HEK293 (cell line): Measurements from ENCODE around the gene DHX8.

Source experiments
- CTCF ChIA-PET: fragments of 350-600 bp; formaldehyde crosslinking; extraction: SDS; loops from one replicate; lab custom pipeline; 2021; ENCODE audit warnings: antibody characterized with exemption; lab: Yijun Ruan, JAX
- POLR2A ChIA-PET: fragments of 300-600 bp; formaldehyde crosslinking; extraction: SDS; loops from one replicate; lab custom pipeline; 2020; ENCODE audit warnings: antibody characterized with exemption, inconsistent platforms; lab: Yijun Ruan, JAX
- H3K27ac ChIP-seq: fragments of 200-500 bp; sonication (Bioruptor generic); 2 replicates; pipeline ENCODE4 v1.5.1; 2014; ENCODE audit warnings: low read depth, low read length, control low read depth, inconsistent platforms; ENCODE audit errors: extremely low read depth
- H3K36me3 ChIP-seq, 2 experiments: fragments of 200-500 bp in 1 of 2; sonication (Bioruptor generic) in 1 of 2; 1 replicate in 1 of 2; 2 replicates in 1 of 2; pipeline ENCODE4 v1.5.1; 2014 to 2017; ENCODE audit warnings: inconsistent platforms in 2 of 2, low read length in 2 of 2; ENCODE audit not compliant: control insufficient read depth in 2 of 2, insufficient read depth in 1 of 2
- H3K4me1 ChIP-seq: fragments of 200-500 bp; sonication (Bioruptor generic); 2 replicates; pipeline ENCODE4 v1.5.1; 2014; ENCODE audit warnings: mild to moderate bottlenecking, low read length, inconsistent platforms; ENCODE audit not compliant: control insufficient read depth, insufficient read depth
- H3K4me3 ChIP-seq: 2 replicates; pipeline ENCODE4 v1.5.1; 2011; ENCODE audit warnings: low read depth, mild to moderate bottlenecking, control low read depth, low read length, moderate library complexity
- H3K9me3 ChIP-seq: fragments of 200-500 bp; sonication (Bioruptor generic); 2 replicates; pipeline ENCODE4 v1.5.1; 2014; ENCODE audit warnings: low read depth, low read length, inconsistent platforms; ENCODE audit not compliant: control insufficient read depth, insufficient read depth
- BCL11B ChIP-seq: fragments of 450-650 bp; formaldehyde crosslinking; IDR thresholded peaks from 2 replicates; pipeline ENCODE4 v1.5.1; 2016; ENCODE audit warnings: low read depth, missing biosample characterization, missing genetic modification characterization
- HIC1 ChIP-seq: fragments of 450-650 bp; formaldehyde crosslinking; IDR thresholded peaks from 2 replicates; pipeline ENCODE4 v1.5.1; 2016; ENCODE audit warnings: missing biosample characterization, missing genetic modification characterization
- HOXD13 ChIP-seq: sonication (generic); formaldehyde crosslinking; IDR thresholded peaks from 2 replicates; pipeline ENCODE4 v1.8.0; 2022; ENCODE audit warnings: missing genetic modification reagents, borderline replicate concordance
- OVOL3 ChIP-seq: fragments of 450-650 bp; formaldehyde crosslinking; IDR thresholded peaks from 2 replicates; pipeline ENCODE4 v1.5.1; 2016; ENCODE audit warnings: missing biosample characterization, missing genetic modification characterization
- PRDM10 ChIP-seq: fragments of 450-650 bp; formaldehyde crosslinking; IDR thresholded peaks from 2 replicates; pipeline ENCODE4 v1.5.1; 2016; ENCODE audit warnings: missing biosample characterization, missing genetic modification characterization
- SCRT2 ChIP-seq: fragments of 450-650 bp; formaldehyde crosslinking; IDR thresholded peaks from 2 replicates; pipeline ENCODE4 v1.5.1; 2016; ENCODE audit warnings: missing biosample characterization, missing genetic modification characterization
- ZBTB17 ChIP-seq: fragments of 450-650 bp; formaldehyde crosslinking; IDR thresholded peaks from 2 replicates; pipeline ENCODE4 v1.5.1; 2016; ENCODE audit warnings: missing biosample characterization, missing genetic modification characterization
- ZBTB26 ChIP-seq: fragments of 450-650 bp; formaldehyde crosslinking; optimal IDR thresholded peaks from 2 replicates; pipeline ENCODE3; 2016; ENCODE audit warnings: missing biosample characterization, mild to moderate bottlenecking, missing genetic modification characterization
- ZBTB48 ChIP-seq: fragments of 450-650 bp; formaldehyde crosslinking; IDR thresholded peaks from 2 replicates; pipeline ENCODE4 v1.5.1; 2016; ENCODE audit warnings: missing biosample characterization, missing genetic modification characterization
- ZBTB8A ChIP-seq: fragments of 450-650 bp; formaldehyde crosslinking; IDR thresholded peaks from 2 replicates; pipeline ENCODE4 v1.5.1; 2016; ENCODE audit warnings: missing biosample characterization, missing genetic modification characterization
- ZFP37 ChIP-seq: fragments of 450-650 bp; formaldehyde crosslinking; IDR thresholded peaks from 2 replicates; pipeline ENCODE4 v1.5.1; 2016; ENCODE audit warnings: missing biosample characterization, missing genetic modification characterization
- ZFP41 ChIP-seq: fragments of 450-650 bp; formaldehyde crosslinking; IDR thresholded peaks from 2 replicates; pipeline ENCODE4 v1.5.1; 2016; ENCODE audit warnings: missing biosample characterization, missing genetic modification characterization, borderline replicate concordance
- ZNF362 ChIP-seq: fragments of 450-650 bp; formaldehyde crosslinking; IDR thresholded peaks from 2 replicates; pipeline ENCODE4 v1.5.1; 2016; ENCODE audit warnings: missing biosample characterization, missing genetic modification characterization
- ZNF394 ChIP-seq: fragments of 450-650 bp; formaldehyde crosslinking; IDR thresholded peaks from 2 replicates; pipeline ENCODE4 v1.5.1; 2016; ENCODE audit warnings: missing biosample characterization, missing genetic modification characterization, mild to moderate bottlenecking, moderate library complexity, borderline replicate concordance
- ZNF404 ChIP-seq: fragments of 450-650 bp; formaldehyde crosslinking; IDR thresholded peaks from 2 replicates; pipeline ENCODE4 v1.5.1; 2017; ENCODE audit warnings: missing biosample characterization, missing genetic modification characterization
- ZNF426 ChIP-seq: fragments of 450-650 bp; formaldehyde crosslinking; IDR thresholded peaks from 2 replicates; pipeline ENCODE4 v1.5.1; 2017; ENCODE audit warnings: missing biosample characterization, missing genetic modification characterization, mild to moderate bottlenecking, inconsistent platforms, moderate library complexity
- ZNF521 ChIP-seq: fragments of 450-650 bp; formaldehyde crosslinking; IDR thresholded peaks from 2 replicates; pipeline ENCODE4 v1.5.1; 2017; ENCODE audit warnings: missing biosample characterization, mild to moderate bottlenecking, missing genetic modification characterization
- ZNF530 ChIP-seq: fragments of 450-650 bp; formaldehyde crosslinking; IDR thresholded peaks from 2 replicates; pipeline ENCODE4 v1.5.1; 2016; ENCODE audit warnings: low read depth, missing biosample characterization, missing genetic modification characterization
- ZNF548 ChIP-seq: fragments of 450-650 bp; formaldehyde crosslinking; IDR thresholded peaks from 2 replicates; pipeline ENCODE4 v1.5.1; 2016; ENCODE audit warnings: missing biosample characterization, missing genetic modification characterization
- ZNF596 ChIP-seq: fragments of 450-650 bp; IDR thresholded peaks from 2 replicates; pipeline ENCODE4 v1.5.0; 2018; ENCODE audit warnings: missing biosample characterization, mild to moderate bottlenecking, missing genetic modification characterization, moderate library complexity
- ZNF600 ChIP-seq: fragments of 450-650 bp; formaldehyde crosslinking; IDR thresholded peaks from 2 replicates; pipeline ENCODE4 v1.5.1; 2016; ENCODE audit warnings: missing biosample characterization, missing genetic modification characterization
- ZNF621 ChIP-seq: fragments of 450-650 bp; formaldehyde crosslinking; IDR thresholded peaks from 2 replicates; pipeline ENCODE4 v1.5.1; 2017; ENCODE audit warnings: missing biosample characterization, missing genetic modification characterization
- ZNF704 ChIP-seq: fragments of 450-650 bp; formaldehyde crosslinking; IDR thresholded peaks from 2 replicates; pipeline ENCODE4 v1.5.1; 2016; ENCODE audit warnings: missing biosample characterization, missing genetic modification characterization

Gene DHX8

GRCh38 chr17:43548689-43549379 is 65.1 kb downstream of the DHX8 start (continued):
- no peak for TF ChIP-seq ZNF362 (tag by site-specific recombination)
- TF ChIP-seq ZNF521, result no peak
- no peak for TF ChIP-seq ZFP41 (tag by site-specific recombination)
- no peak for TF ChIP-seq PRDM10
- no peak for TF ChIP-seq ZNF530 (tag by site-specific recombination)
- no peak for TF ChIP-seq ZNF426 (tag by site-specific recombination)

- H3K36me3 ChIP-seq, result no peaks in the 10 kb centered on the region
- TF ChIP-seq ZNF404 (tag by site-specific recombination) (no peak), ZNF394 (tag by site-specific recombination) (no peak), OVOL3 (tag by site-specific recombination) (no peak), ZBTB17 (tag by site-specific recombination) (0 out of 2 replicates have a peak, but pooled peaks have one; percentile 32), ZBTB48 (tag by site-specific recombination) (no peak), SCRT2 (no peak), ZBTB8A (tag by site-specific recombination) (no peak), ZNF600 (tag by site-specific recombination) (no peak)
- CTCF ChIA-PET, result no interaction called here
- H3K27ac ChIP-seq, result no peak overlapping the region
- POLR2A ChIA-PET, result no interaction called here
- no peak overlapping the region for H3K4me3 ChIP-seq
- H3K4me1 ChIP-seq, result peaks cover 14% of the 10 kb centered on the region
- H3K9me3 ChIP-seq, result no peaks in the 10 kb centered on the region
Measured at GRCh38 chr17:43549496-43549895, 65.7 kb downstream of the DHX8 start.

GRCh38 chr17:43550754-43551153 is 67.0 kb downstream of the DHX8 start:
- no peaks in the 10 kb centered on the region for H3K9me3 ChIP-seq
- CTCF ChIA-PET, result no interaction called here
- POLR2A ChIA-PET, result no interaction called here
- TF ChIP-seq ZFP37 (tag by site-specific recombination) (no peak), HOXD13 (no peak), ZNF621 (tag by site-specific recombination) (no peak), ZNF704 (tag by site-specific recombination) (no peak), HIC1 (no peak), ZNF548 (tag by site-specific recombination) (no peak), ZBTB26 (no peak), BCL11B (tag by site-specific recombination) (no peak), ZNF596 (tag by site-specific recombination) (no peak)

More at GRCh38 chr17:43550754-43551153, 67.0 kb downstream of the DHX8 start:
- Histone ChIP-seq H3K4me3 (no peak overlapping the region), H3K4me1 (peaks cover 15% of the 10 kb centered on the region), H3K36me3 (no peaks in the 10 kb centered on the region), H3K27ac (no peak overlapping the region)
